Stimulated activated CD4-positive, alpha-beta T cell treated with anti-CD3 and anti-CD28 coated beads, Interleukin-4, amount 100 ng/mL, for 48 hours (primary cell): ENCODE data around the gene TMC7.
"Not testable (repeated sequence)": the region's sequence is repeated elsewhere in the genome, so short reads cannot be mapped to it uniquely, and the experiment has no call there.

Source experiments
- DNase-seq, 2 donors: peaks; one replicate each; pipeline ENCODE4 v3.0.0-alpha.2; 2020; ENCODE audit warnings: low read depth in 2 of 2

TMC7 gene

DNA sequence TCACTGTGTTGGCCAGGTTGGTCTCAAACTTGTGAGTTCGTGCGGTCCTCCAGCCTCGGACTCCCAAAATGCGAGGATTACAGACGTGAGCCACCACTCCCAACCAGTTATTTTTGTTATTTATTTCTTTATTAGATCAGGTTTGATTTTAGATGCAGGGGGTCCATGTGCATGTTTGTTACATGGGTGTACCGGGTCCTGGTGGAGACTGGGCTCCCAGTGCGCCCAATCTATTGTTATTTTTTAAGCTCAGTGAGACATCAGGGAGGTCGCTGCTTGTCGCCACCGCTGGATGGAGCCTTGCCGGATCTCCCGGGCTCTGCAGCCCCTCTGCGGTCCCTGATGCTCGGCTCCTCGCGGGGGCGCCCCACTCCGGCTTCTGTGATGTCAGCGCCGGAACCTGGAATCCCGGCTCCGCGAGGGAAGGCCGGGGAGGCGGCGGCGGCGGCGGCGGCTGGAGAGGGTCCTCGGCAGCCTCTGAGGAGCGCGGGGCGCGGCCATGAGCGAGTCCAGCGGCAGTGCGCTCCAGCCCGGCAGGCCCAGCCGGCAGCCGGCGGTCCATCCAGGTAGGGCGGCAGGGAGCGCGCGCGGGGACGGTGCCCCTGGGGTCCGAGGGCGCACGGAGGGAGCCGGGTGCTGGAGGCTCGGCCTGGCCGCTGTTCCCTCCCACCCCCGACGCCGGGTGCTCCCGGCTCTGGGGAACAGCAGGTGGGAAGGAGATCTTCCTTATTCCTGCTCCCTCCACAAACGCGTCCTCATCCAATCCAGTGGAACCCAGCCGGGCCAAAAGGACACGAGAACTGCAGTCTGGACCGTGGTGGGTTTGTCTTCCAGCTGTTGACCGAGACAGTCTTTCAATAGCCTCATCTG lies at the start of gene TMC7:
Gene TMC7, plus strand, starts transcription at position 370 of the 870 bp plus-strand sequence. Its CDS starts 130 bp downstream, at position 500.
- DNase-seq, result peak; percentile 19 to 23

DNA sequence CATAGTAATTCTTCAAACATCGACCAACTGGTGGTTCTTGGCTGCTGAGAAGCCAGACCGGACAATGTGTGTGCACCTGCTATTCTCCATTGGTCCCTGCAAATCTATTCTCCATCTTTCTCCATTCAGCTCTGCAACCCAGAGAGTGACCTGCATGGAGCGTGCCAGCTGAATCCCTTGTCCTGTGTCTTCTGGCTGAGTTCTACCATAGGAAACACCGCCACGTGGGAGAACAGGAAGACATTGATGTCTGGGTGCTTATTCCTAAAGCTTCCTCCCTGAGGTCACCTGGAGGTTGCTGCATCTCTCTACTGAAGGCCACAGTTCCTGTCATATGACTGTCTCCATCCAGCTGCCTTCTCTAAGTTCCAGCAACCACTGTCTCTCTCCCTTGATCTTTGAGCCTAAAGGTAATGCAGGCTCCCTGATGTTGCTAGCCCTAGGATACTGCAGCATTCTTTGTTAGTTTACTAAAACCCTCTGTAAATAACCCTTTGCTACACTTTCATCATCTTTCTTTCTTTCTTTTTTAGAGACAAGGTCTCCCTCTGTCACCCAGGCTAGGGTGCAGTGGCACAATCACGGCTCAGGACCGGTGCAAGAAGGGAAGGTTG lies 46.9 kb upstream of the TMC7 start:
- no peak for DNase-seq

DNA sequence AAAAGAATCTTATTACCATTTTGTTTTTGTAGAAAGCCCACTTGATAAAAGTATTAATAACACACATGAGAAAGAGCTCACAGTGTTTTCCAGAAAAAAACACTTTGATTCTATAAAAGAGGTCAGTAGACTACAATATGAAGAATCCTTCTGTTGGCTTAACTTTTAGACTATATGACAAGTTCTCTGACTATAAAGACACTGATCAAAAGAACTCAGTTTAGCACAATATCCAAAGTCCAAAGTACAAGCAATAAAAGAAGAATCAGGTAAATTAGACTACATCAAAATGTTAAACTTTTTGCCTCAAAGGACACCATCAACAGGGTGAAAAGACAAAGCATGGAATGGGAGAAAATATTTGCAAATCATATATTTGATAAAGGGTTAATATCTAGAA lies 46.3 kb upstream of the TMC7 start:
- DNase-seq, result no peak

DNA sequence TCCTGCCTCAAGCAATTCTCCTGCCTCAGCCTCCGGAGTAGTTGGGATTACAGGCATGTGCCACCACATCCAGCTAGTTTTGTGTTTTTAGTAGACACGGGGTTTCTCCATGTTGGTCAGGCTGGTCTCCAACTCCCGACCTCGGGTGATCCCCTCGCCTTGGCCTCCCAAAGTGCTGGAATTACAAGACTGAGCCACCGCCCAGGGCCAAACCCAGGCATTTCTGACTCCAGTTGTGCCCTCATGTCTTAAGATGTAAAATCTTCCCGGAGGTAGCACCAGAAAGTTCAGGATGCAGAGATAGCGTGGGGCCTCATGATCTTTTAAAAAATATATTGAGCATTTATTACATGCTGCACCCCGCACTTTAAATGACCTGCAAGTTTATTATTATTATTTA lies 44.7 kb upstream of the TMC7 start:
- DNase-seq, result no peak

DNA sequence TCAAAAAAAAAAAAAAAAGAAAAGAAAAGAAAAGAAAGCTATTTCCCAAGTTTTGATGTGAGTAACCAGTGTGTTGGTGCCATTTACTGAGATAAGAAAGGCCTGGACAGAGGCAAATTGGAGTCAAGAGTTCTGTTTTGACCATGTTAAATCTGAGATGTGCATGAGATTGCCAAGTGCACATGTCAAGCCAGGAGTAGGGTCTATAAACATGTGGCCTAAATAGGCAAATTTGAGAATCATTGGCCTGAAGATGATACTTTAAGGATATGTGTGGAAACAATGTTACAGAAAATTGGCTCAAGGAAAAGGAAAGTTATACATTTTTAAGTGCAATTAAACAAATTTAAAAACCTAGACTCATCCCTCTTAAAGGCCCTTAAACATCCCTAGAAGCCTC lies 42.3 kb upstream of the TMC7 start:
- no peak for DNase-seq

DNA sequence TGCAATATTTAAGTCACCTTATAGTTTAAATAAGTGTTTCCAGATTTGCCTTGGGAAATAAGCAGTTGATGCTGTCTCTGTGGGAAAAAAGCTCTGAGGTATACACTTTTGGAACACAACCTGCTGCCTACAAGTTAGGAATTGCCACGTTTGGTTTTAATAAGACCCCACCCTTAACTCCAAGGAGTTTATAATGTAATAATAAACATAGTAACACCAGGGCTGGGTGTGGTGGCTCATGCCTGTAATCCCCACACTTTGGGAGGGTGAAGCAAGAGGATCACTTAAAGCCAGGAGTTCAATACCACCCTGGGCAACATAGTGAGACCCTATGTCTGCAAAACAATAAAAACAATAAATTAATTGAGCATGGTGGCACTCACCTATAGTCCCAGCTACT lies 41.7 kb upstream of the TMC7 start:
- no peak for DNase-seq

DNA sequence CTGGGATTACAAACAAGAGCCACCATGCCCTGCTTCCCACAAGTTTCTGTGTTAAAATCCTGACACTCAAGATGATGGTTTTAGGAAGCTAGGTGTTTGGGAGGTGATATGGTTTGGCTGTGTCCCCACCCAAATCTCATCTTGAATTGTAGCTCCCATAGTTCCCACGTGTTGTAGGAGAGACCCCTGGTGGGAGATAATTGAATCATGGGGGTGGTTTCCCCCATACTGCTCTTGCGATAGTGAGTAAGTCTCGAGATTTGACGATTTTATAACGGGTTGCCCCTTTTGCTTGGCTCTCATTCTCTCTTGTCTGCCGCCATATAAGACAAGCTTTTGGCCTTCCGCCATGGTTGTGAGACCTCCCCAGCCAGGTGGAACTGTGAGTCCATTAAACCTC lies 40.3 kb upstream of the TMC7 start:
- no peak for DNase-seq

DNA sequence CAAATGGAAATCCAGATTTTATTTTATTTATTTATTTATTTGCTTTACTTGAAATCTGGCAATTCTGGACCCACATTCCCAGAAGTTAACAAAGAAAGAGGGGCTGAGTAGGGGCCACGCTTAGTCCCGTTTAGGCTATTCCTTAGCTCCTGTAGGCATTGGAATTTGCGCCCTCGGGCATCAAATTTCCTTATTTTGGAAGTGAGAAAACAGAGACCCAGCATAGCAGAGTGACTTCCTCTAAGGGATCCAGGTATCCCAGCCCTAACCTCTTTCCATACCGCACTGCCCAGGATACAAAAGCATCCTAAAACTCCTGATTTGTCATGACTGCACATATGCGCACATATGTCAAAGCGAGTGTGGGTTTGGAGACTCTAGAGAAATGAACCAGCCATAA lies 38.5 kb upstream of the TMC7 start:
- DNase-seq, result no peak

DNA sequence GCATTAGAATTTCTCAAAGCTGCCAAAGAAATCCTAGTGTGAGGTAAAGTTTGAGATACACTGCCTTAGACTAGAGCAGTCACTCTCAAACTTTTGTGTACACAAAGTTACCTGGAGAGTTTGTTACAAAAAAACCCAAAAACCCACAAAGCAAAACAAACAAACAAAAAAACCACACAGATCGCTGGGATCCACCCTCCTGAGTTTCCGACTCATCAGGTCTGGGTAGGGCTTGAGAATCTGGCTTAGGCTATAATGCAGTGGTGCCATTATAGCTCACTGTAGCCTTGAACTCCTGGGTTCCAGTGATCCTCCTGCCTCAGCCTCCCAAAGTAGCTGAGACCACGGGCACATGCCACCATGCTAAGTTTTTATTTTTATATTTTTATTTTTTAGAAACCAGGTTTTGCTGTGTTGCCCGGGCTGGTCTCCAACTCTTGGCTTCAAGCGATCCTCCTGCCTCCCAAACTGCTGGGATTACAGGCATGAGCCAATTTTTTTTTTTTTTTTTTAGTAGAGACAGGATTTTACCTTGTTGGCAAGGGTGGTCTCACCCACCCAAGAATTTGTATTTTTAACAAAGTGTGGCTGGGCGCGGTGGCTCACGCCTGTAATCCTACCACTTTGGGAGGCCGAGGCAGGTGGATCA lies 35.2 kb upstream of the TMC7 start:
- DNase-seq, result no peak

DNA sequence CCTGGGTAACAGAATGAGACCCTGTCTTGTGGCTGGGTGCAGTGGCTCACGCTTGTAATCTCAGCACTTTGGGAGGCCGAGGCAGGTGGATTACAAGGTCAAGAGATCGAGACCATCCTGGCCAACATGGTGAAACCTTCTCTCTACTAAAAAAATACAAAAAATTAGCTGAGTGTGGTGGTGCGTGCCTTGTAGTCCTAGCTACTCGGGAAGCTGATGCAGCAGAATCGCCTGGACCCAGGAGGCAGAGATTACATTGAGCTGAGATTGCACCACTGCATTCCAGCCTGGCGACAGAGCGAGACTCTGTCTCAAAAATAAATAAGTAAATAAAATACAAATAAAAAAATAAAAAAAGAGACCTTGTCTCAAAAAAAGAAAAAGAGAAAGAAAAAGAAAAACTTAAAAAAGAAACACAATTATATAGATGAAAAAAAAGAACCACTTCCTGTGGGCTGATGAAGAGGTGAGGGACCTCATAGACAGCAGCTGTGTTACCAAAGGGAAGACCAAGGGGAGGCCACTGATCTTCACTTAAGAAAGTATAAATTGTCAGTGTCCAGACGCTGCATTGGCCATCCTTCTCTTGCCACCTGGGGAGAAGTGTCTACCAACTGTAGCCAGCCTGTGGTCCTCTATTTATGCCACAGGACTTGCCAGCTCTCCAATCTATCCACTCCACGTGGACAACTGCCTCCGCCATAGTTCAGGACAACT lies 33.1 kb upstream of the TMC7 start:
- no peak for DNase-seq

DNA sequence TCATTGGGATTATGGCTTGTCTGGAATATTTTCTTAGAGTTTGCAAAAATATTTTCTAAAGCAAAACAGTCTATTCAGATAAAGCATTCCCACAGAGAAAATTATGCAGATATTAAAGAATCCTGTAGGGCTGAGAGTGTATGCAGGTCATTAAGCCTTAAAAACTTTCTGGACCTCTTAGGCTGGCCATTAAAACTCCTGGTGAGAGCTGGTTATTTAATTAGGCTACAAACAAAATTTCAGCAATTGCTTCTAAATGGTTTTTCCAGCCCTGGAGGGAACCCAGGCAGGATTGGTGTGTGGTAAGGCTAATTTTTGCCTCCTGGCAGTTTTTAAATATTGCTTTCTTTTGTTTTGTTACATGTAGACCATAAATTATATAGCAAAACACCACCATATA lies 30.2 kb upstream of the TMC7 start:
- DNase-seq, result no peak

DNA sequence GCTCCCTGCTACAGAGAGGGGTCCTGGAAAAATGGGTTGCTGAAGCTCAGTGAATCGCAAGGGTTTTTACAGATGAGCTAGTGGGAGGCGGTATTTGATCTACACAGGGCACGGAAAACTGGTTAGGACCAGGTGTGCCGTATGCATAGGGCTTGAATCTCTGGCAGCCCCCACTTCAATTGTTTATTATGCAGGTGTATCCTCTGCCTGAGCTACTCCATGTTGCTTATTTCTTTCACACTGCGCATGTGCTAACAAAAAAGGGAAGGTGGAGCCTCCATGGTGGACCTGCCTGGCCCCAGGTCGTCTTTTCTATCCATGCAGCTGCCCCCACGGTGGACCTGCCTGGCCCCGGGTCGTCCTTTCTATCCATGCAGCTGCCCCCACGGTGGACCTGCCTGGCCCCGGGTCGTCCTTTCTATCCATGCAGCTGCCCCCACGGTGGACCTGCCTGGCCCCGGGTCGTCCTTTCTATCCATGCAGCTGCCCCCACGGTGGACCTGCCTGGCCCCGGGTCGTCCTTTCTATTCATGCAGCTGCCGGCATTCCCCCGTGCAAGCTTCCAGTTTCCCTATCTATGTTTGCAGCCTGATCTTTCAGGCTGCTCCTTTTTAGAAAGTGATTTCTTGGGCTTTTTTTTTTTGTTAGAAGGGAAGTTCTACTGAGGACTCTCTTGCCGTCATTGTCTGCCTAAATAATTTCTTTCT lies 27.7 kb upstream of the TMC7 start:
- not testable (repeated sequence) for DNase-seq

DNA sequence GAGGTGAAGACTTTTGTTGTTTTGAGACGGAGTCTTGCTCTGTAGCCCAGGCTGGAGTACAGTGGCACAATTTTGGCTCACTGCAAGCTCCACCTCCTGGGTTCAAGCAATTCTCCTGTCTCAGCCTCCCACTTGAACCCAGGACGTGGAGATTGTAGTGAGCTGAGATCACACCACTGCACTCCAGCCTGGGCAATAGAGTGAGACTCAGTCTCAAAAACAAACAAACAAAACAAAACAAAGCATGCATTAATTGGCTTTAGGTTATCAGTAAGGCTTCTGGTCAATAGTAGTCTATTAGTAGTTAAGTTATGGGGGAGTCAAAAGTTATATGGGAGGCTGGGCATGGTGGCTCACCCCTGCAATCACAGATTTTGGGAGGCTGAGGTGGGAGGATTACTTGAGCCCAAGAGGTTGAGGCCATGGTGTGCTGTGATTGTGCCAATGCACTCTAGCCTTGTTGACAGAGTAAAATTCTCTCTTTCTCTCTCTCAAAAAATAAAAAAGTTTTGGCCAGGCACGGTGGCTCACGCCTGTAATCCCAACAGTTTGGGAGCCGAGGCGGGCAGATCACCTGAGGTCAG lies 27.0 kb upstream of the TMC7 start:
- DNase-seq, result not testable (repeated sequence)

DNA sequence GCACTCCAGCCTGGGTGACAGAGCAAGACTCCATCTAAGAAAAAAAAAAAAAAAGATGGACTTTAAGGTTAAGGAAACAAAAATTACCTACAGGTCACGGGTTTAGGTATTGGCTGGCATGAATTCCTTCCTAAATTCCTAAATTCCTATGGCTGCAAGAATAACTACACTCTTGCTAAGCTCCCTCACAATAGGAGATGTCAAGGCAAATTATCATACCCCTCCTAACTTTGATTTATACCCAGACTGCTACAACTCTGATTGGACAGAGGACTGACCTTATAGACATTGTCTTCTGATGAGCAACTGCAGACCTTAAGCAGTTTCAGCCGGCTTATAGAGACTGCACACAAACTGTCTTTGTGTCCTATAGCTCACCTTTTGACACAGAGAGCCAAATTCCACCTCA lies 25.1 kb upstream of the TMC7 start:
- no peak for DNase-seq

DNA sequence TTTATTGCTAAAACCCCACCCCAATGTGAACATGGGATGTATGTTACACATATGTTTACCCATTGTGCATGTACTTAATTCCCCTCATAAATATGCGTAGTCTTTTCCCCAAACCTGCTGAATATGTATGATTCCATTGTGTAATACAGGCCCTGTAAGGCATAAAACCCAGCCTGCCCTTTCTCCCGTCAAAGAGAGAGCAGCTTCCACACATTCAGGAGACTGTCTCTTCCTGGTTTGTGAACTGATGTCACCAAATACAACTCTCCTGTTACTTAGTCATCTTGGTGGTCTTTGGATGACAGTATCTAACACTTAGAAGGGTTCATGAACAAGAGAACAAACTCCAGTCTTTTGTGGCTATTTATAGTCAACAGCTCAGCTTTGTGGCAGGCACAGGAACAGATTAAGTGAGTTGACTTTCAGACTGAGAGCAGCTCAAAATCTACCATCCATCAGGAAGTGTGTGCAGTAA lies 24.7 kb upstream of the TMC7 start:
- no peak for DNase-seq

DNA sequence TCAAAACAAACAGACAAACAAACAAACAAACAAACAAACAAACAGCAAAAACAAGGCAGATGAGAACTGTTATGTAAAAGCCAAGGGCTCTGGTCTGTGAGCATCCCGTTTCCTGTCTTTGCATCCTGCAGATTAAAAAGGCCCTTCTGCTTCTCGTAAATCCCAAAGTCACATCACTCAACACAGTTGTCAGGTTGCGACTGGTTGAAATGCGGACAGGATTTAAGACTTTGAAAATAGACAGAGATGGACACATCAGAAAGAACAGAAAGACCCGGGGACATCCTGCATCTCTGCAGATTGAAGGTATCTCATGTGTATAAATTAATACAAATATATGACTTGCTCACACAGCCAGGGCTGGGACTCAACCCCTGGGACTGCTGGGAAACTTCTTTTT lies 18.2 kb upstream of the TMC7 start:
- DNase-seq, result no peak

DNA sequence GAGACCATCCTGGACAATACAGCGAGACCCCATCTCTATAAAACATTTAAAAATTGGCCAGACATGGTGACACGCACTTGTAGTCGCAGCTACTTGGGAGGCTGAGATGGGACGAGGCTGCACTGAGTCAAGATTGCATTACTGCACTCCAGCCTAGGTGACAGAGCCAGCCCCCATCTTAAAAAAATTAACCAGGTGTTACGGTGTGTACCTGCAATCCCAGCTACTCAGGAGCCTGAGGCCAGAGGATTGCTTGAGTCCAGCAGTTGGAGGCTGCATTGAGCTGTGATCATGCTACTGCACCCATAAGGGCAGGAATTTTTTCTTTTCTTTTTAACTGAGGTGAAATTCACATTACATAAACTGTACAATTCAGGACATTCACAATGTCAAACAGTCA lies 16.9 kb upstream of the TMC7 start:
- no peak for DNase-seq

DNA sequence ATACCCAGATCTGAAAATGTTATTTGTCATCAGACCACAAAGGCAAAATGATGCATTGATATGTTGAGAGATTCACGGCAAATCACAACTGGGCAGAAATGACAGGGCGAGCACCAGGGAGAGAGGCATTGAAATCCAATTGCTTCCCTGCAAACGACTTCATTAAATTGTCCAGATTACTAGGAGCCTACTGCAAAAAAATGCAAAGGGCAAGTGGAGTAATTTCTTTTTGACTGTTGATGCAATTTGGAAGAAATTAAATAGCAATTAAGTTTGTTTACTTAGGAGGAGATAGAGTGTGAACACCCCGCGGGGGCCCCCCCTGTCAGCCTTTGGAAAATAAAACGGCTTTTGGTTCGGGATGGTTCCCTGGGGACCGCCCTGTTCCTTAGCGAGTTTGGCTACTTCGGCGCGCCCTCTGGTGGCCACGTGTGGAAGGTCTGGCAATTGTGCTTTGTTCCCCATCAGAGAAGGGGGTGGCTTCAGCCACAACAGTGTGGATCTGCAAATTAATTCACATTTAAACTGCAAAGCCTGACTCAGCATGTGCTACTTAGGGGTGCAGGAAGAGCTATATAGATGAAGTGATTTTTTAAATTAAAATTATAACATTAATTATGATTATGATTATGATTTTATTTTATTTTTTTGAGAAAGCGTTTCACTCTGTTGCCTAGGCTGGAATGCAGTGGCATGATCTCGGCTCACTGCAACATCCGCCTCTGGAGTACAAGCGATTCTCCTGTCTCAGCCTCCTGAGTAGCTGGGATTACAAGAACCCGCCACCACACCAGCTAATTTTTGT lies 14.5 kb upstream of the TMC7 start:
- DNase-seq, result peak; percentile 65 to 81

DNA sequence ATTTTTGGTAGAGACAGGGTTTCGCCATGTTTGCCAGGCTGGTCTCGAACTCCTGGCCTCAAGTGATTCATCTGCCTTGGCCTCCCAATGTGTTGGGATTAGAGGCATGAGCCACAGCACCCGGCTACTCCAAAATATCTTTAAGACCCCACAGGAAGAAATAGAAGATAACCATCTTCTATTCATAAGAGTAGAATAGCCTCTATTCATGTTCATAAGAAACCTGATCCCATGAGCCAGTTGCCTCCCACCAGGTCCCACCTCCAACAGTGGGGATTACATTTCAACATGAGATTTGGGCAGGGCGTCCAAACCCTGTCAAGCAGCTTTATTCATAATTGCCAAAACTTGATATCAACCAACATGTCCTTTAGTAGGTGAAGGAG lies 13.9 kb upstream of the TMC7 start:
- DNase-seq, result no peak

DNA sequence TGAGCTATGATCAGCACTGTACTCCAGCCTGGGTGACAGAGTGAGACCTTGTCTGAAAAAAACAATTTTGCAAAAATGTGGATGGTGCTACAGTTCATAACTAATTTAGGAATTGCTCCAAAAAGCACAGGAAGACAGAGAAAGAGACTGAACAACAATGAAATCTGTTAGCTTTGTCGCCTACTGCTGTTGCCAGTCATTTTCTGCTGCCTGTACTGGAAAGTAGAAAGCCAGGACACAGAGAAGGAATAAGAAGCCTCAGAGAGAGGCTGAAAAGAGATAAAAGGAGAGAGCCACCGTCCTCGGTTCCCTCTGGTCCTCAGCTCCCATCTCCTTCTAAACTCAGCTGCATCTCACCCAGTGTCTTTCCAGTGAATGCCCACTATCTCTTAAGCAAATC lies 8.6 kb upstream of the TMC7 start:
- DNase-seq, result no peak
